HepG2 (cell line): Measurements from ENCODE around the gene BAHCC1. TPM values are rescaled to one million over a fixed set of nuclear protein-coding genes. Genes with fewer than 3 reads are reported as not detected.

ENCODE experiments used
- ATAC-seq: fragments of 200-7000 bp; cut with Tn5 transposase; 3 replicates; pipeline ENCODE4 v1.9.1; 2020; ENCODE audit warnings: mild to moderate bottlenecking, moderate library complexity
- BruUV-seq: library from RNA; stranded (reverse); fragments of 400-500 nt; replicated peaks from 2 replicates; lab custom pipeline; 2021; lab: Mats Ljungman, UMichigan
- CTCF ChIA-PET: fragments of 300-600 bp; formaldehyde crosslinking; extraction: SDS; loops from one replicate; lab custom pipeline; 2021; ENCODE audit warnings: low total read pairs, inconsistent platforms, low intra/inter-chr PET ratio; lab: Yijun Ruan, JAX
- POLR2A ChIA-PET: fragments of 350-600 bp; sonication (Branson Sonifier 250); formaldehyde crosslinking; loops from one replicate; lab custom pipeline; 2020; ENCODE audit warnings: antibody characterized with exemption, inconsistent platforms; lab: Yijun Ruan, JAX
- DNase-seq: peaks from one replicate; pipeline ENCODE4 v3.0.0-alpha.2; 2015; ENCODE audit warnings: low spot score
- FAIRE-seq: peaks from 3 replicates; lab custom pipeline; 2011; peaks lifted over from hg19 to GRCh38; lab: Jason Lieb, UNC
- H2AFZ ChIP-seq: one replicate; pipeline ENCODE4 v1.6.1; 2011; ENCODE audit warnings: low read length, inconsistent platforms
- H3K27ac ChIP-seq: fragments of 300-600 bp; 3 replicates; pipeline ENCODE4 v1.8.0; 2011; ENCODE audit warnings: mixed run types, mild to moderate bottlenecking, mixed read lengths, low read length, inconsistent platforms; ENCODE audit not compliant: insufficient read depth; ENCODE audit errors: extremely low read length
- H3K27me3 ChIP-seq, 2 experiments: fragments of 200-600 bp in 1 of 2; 2 replicates in 1 of 2; 3 replicates in 1 of 2; pipeline versions ENCODE4 v1.6.0 to v1.8.0; 2011; ENCODE audit warnings: low read length in 2 of 2, mild to moderate bottlenecking in 2 of 2, moderate library complexity in 2 of 2, inconsistent platforms in 1 of 2; ENCODE audit not compliant: insufficient read depth in 2 of 2, control insufficient read depth in 1 of 2
- H3K36me3 ChIP-seq, 2 experiments: fragments of 200-600 bp in 1 of 2; replicated peaks in 1 of 2; 2 replicates in 1 of 2; 3 replicates in 1 of 2; pipeline versions ENCODE4 v1.5.1 to v1.8.0; 2011; ENCODE audit warnings: low read length in 2 of 2, inconsistent platforms in 1 of 2; ENCODE audit not compliant: insufficient read depth in 2 of 2, control insufficient read depth in 1 of 2
- H3K4me1 ChIP-seq: 2 replicates; pipeline ENCODE4 v1.5.1; 2012; ENCODE audit warnings: low read length, inconsistent platforms; ENCODE audit not compliant: insufficient read depth
- H3K4me2 ChIP-seq: 2 replicates; pipeline ENCODE4 v1.6.0; 2011; ENCODE audit warnings: low read depth, low read length, inconsistent platforms
- H3K4me3 ChIP-seq, 3 experiments: fragments of 200-600 bp in 1 of 3; sonication (generic), shearing (Covaris generic) in 1 of 3; replicated peaks in 1 of 3; 2 replicates each; pipeline ENCODE4 v1.5.1; 2011 to 2016; ENCODE audit warnings: low read length in 3 of 3, inconsistent platforms in 2 of 3, low read depth in 2 of 3, mild to moderate bottlenecking in 2 of 3, control low read depth in 1 of 3, mixed read lengths in 1 of 3; ENCODE audit not compliant: insufficient read depth in 1 of 3
- H3K79me2 ChIP-seq: one replicate; pipeline ENCODE4 v1.6.1; 2011; ENCODE audit warnings: low read length, inconsistent platforms; ENCODE audit not compliant: insufficient read depth
- H3K9ac ChIP-seq: 2 replicates; pipeline ENCODE4 v1.6.0; 2011; ENCODE audit warnings: mild to moderate bottlenecking, low read depth, low read length, inconsistent platforms; ENCODE audit not compliant: insufficient read depth
- H3K9me3 ChIP-seq: 2 replicates; pipeline ENCODE4 v1.5.1; 2012; ENCODE audit warnings: mild to moderate bottlenecking, low read length
- H4K20me1 ChIP-seq: 2 replicates; pipeline ENCODE4 v1.6.0; 2011; ENCODE audit warnings: inconsistent platforms, mild to moderate bottlenecking, low read length, moderate library complexity; ENCODE audit not compliant: insufficient read depth
- FLYWCH1 ChIP-seq: sonication (generic); formaldehyde crosslinking; IDR thresholded peaks from 2 replicates; pipeline ENCODE4 v1.8.1; 2023; ENCODE audit warnings: mild to moderate bottlenecking, missing genetic modification reagents
- FOXO4 ChIP-seq: sonication (generic); formaldehyde crosslinking; conservative IDR thresholded peaks from 2 replicates; pipeline ENCODE4 v1.8.1; 2023; ENCODE audit warnings: missing genetic modification reagents
- HES4 ChIP-seq: sonication (generic); formaldehyde crosslinking; IDR thresholded peaks from 2 replicates; pipeline ENCODE4 v1.9.0; 2021; ENCODE audit warnings: mild to moderate bottlenecking, missing genetic modification reagents, borderline replicate concordance
- KAT8 ChIP-seq: IDR thresholded peaks from 2 replicates; pipeline ENCODE4 v1.6.1; 2016; ENCODE audit warnings: missing genetic modification reagents, missing compliant biosample characterization
- MED8 ChIP-seq: sonication (generic); formaldehyde crosslinking; IDR thresholded peaks from 2 replicates; pipeline ENCODE4 v1.8.1; 2023; ENCODE audit warnings: mild to moderate bottlenecking, missing genetic modification reagents; ENCODE audit not compliant: insufficient replicate concordance
- MIER3 ChIP-seq: IDR thresholded peaks from 2 replicates; pipeline ENCODE4 v1.6.1; 2016; ENCODE audit warnings: missing compliant biosample characterization, borderline replicate concordance
- PAWR ChIP-seq: sonication (generic); formaldehyde crosslinking; IDR thresholded peaks from 2 replicates; pipeline ENCODE4 v1.4.0; 2020; ENCODE audit warnings: missing genetic modification reagents, mild to moderate bottlenecking, borderline replicate concordance
- PCBP1 ChIP-seq: fragments of 200-400 bp; formaldehyde crosslinking; IDR thresholded peaks from 2 replicates; pipeline ENCODE4 v1.6.1; 2017; ENCODE audit warnings: mild to moderate bottlenecking, low read depth, low read length, borderline replicate concordance
- RBM39 ChIP-seq: fragments of 200-400 bp; formaldehyde crosslinking; IDR thresholded peaks from one replicate; pipeline ENCODE4 v1.6.1; 2018; ENCODE audit warnings: antibody characterized with exemption, mild to moderate bottlenecking, low read depth, low read length; ENCODE audit not compliant: poor library complexity, severe bottlenecking
- ZFP90 ChIP-seq: sonication (generic); formaldehyde crosslinking; IDR thresholded peaks from 2 replicates; pipeline ENCODE4 v1.8.0; 2022; ENCODE audit warnings: missing genetic modification reagents, mild to moderate bottlenecking, inconsistent platforms, borderline replicate concordance
- ZGPAT ChIP-seq: IDR thresholded peaks from 2 replicates; pipeline ENCODE4 v1.6.1; 2016; ENCODE audit warnings: mild to moderate bottlenecking
- ZNF143 ChIP-seq: sonication (generic); formaldehyde crosslinking; IDR thresholded peaks from 2 replicates; pipeline ENCODE4 v1.4.0; 2020; ENCODE audit warnings: missing genetic modification reagents
- ZNF546 ChIP-seq: sonication (generic); formaldehyde crosslinking; conservative IDR thresholded peaks from 2 replicates; pipeline ENCODE4 v1.8.1; 2023; ENCODE audit warnings: mild to moderate bottlenecking, missing genetic modification reagents
- ZNF710 ChIP-seq: sonication (generic); formaldehyde crosslinking; IDR thresholded peaks from 2 replicates; pipeline ENCODE4 v1.5.0; 2020; ENCODE audit warnings: mild to moderate bottlenecking, missing genetic modification reagents, borderline replicate concordance
- WGBS: methylation state at CpG from one replicate; pipeline ENCODE4 v1.1.6; 2017; ENCODE audit warnings: low lambda C conversion rate; 5-methylcytosine and 5-hydroxymethylcytosine counted together
- in situ Hi-C: cut with HindIII; loops from 2 replicates; pipeline ENCODE4 v1.10.0; 2017; ENCODE audit warnings: low pct_unique_long_range_greater_than_20kb; ENCODE audit not compliant: extremely low pct_ligation_motif_present
- intact Hi-C: fragments of 100-400 bp; cut with micrococcal nuclease; formaldehyde crosslinking; loops from one replicate; pipeline ENCODE4 v1.10.0; 2022; ENCODE audit not compliant: unreplicated experiment
- polyA plus RNA-seq, 8 experiments: library from polyadenylated mRNA; depleted of rRNA in 3 of 8; stranded (reverse) in 7 of 8; unstranded in 1 of 8; fragments of >200 nt; fragmentation: Illumina TruSeq in 4 of 8; extraction: Trizol in 4 of 8; gene quantifications; 2 replicates each; pipeline versions ENCODE4 v1.2.1 to v1.2.3, GENCODE V29; 2011 to 2016; ENCODE audit warnings: low read depth in 4 of 8, missing spikeins in 1 of 8, mixed read lengths in 1 of 8; ENCODE audit not compliant: insufficient read depth in 1 of 8
- total RNA-seq, 5 experiments: library from RNA; depleted of rRNA; stranded (reverse); fragments of >200 nt; fragmentation: Illumina TruSeq; extraction: Trizol; gene quantifications; 2 replicates each; pipeline ENCODE4 v1.2.3, GENCODE V29; 2016; ENCODE audit warnings: low read depth in 1 of 5
- TF ChIP-seq, protein P1 (sequence below): sonication (generic); formaldehyde crosslinking; IDR thresholded peaks from 2 replicates; pipeline ENCODE4 v1.8.0; 2023; ENCODE audit warnings: mild to moderate bottlenecking, missing genetic modification reagents

BAHCC1 gene
- total and polyA plus RNA-seq, 2 of the 13 experiments (the other 11 are each of a cell fraction or from before 2014, with no cell fraction given) = 1.4 to 1.7 TPM

DNA sequence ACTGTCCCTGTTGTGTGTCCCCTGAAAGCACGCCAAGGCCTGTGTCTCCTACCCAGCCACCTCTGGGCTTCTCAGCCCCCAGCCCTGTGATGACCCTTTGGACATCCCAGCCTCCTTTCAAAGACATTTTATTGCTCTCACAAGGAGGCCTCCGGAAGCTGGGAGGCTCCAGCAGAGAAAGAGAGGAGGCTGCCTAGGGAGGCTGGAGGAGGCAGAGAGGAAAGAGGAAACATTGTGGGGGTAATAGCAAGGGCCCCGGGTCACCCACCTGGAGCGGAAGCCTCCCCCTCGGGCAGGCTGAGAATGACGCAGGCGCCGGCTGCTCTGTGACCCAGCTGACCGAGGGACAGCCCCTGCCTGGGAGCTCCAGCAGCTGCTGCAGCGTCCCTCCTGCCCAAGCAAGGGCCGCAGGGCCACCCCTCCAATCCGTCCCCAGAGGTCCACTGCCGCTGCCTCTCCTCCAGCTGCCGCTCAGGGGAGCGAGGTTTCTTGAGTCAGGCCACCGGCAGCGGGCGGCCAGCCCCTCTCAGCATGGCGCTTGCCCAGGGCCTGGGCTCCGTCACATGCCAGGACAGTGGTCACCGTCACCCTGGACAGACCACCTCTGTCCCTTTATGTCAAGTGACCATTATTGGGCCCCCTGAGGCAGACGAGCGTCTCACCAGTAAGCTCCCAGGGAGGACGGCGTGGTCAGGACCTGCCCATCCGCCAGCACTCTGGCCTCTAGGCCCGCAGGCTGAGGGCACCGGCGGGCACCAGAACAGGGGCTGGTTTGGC, 88.0 kb downstream of the BAHCC1 start (continued):
- TF ChIP-seq ZFP90 = peak; percentile 19; the same call in 1 of the 2 replicates
- TF ChIP-seq FOXO4 (CRISPR knock-in tag) = no peak
- TF ChIP-seq MIER3 = no peak
- TF ChIP-seq PAWR (CRISPR knock-in tag) = no peak
- TF ChIP-seq ZNF710 (CRISPR knock-in tag) = 0 out of 2 replicates have a peak, but pooled peaks have one; percentile 4

GRCh38 chr17:81483862-81484194, 88.6 kb downstream of the BAHCC1 start:
- Histone ChIP-seq H2AFZ (no peak overlapping the region), H4K20me1 (no peaks in the 10 kb centered on the region), H3K4me3 (peak overlapping the region in 1 of 3 experiments; percentile 62; a peak in 1 of 6 replicates), H3K79me2 (no peaks in the 10 kb centered on the region), H3K36me3 (no peaks in the 10 kb centered on the region), H3K9ac (no peak overlapping the region), H3K4me1 (peaks cover 56% of the 10 kb centered on the region), H3K9me3 (no peaks in the 10 kb centered on the region), H3K4me2 (peak overlapping the region; percentile 72), H3K27me3 (peaks cover 5 to 44% of the 10 kb centered on the region in 2 experiments; a peak in 4 of 5 replicates), H3K27ac (no peak overlapping the region)
- POLR2A ChIA-PET = interaction anchor here (1.4 to 1.6 kb wide), 3 partner anchors 99 to 245 kb away, joined by 3 to 5 read pairs (median 4); partner anchors contain the start of gene TEPSIN
- no TSS peak for BruUV-seq
- 60% methylated on average over 1 of the region's 32 CpGs for WGBS
- intact Hi-C loops = loop anchor here (1.0 to 5.0 kb wide), 3 partner anchors 82 to 231 kb away; partner anchors contain the start of gene SLC38A10
- ATAC-seq (no peak), FAIRE-seq (no peak), DNase-seq (no peak)
- in situ Hi-C loops = loop anchor here (5.0 kb wide), 2 partner anchors 182 to 227 kb away; no protein-coding TSS in a partner anchor
- CTCF ChIA-PET = interaction anchor here (1.2 to 1.5 kb wide), 5 partner anchors 43 to 231 kb away, joined by 6 to 17 read pairs (median 6); no protein-coding TSS in a partner anchor
- TF ChIP-seq HES4 (CRISPR knock-in tag) (peak; percentile 60; the same call in 1 of the 2 replicates), ZGPAT (0 out of 2 replicates have a peak, but pooled peaks have one; percentile 6), PCBP1 (peak; percentile 44; the same call in 1 of the 2 replicates), MED8 (CRISPR knock-in tag) (peak; percentile 27), ZFP90 (0 out of 2 replicates have a peak, but pooled peaks have one; percentile 2), FLYWCH1 (CRISPR knock-in tag) (0 out of 2 replicates have a peak, but pooled peaks have one; percentile 35), RBM39 (peak; percentile 19), ZNF143 (no peak), ZNF546 (CRISPR knock-in tag) (0 out of 2 replicates have a peak, but pooled peaks have one; percentile 6), KAT8 (CRISPR knock-in tag) (no peak)
- TF ChIP-seq, protein P1, sequence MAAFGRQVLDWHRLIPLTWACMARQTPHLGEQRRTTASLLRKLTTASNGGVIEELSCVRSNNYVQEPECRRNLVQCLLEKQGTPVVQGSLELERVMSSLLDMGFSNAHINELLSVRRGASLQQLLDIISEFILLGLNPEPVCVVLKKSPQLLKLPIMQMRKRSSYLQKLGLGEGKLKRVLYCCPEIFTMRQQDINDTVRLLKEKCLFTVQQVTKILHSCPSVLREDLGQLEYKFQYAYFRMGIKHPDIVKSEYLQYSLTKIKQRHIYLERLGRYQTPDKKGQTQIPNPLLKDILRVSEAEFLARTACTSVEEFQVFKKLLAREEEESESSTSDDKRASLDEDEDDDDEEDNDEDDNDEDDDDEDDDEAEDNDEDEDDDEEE (CRISPR knock-in tag) = peak; percentile 2; the same call in 1 of the 2 replicates
